ENCODE measurements around the gene GPC3.
"Not testable (repeated sequence)": the region's sequence is repeated elsewhere in the genome, so short reads cannot be mapped to it uniquely, and the experiment has no call there.

Gene GPC3

GRCh38 chrX:133999031-133999705, 13.8 kb upstream of the GPC3 start:
- DNase-seq (ENCODE audit: low read depth in 1 of 2, low spot score in 1 of 2): no peak

GRCh38 chrX:133995759-133996158, 10.4 kb upstream of the GPC3 start:
- no peak for DNase-seq (ENCODE audit: low read depth in 1 of 2, low spot score in 1 of 2)

GRCh38 chrX:133994576-133994975, 9.2 kb upstream of the GPC3 start:
- DNase-seq (ENCODE audit: low read depth in 1 of 2, low spot score in 1 of 2): no peak

GRCh38 chrX:133992882-133993281, 7.5 kb upstream of the GPC3 start:
- DNase-seq (ENCODE audit: low read depth in 1 of 2, low spot score in 1 of 2): no peak

GRCh38 chrX:133991814-133992213, 6.4 kb upstream of the GPC3 start:
- no peak for DNase-seq (ENCODE audit: low read depth in 1 of 2, low spot score in 1 of 2)

- DNase-seq (ENCODE audit: low read depth in 1 of 2, low spot score in 1 of 2): not testable (repeated sequence)
Observed at GRCh38 chrX:133991057-133991456, 5.7 kb upstream of the GPC3 start.

- no peak for DNase-seq (ENCODE audit: low read depth in 1 of 2, low spot score in 1 of 2)
Observed at GRCh38 chrX:133989993-133990392, 4.6 kb upstream of the GPC3 start.

- no peak for DNase-seq (ENCODE audit: low read depth in 1 of 2, low spot score in 1 of 2)
Observed at GRCh38 chrX:133989490-133989889, 4.1 kb upstream of the GPC3 start.

GRCh38 chrX:133988010-133988409, 2.6 kb upstream of the GPC3 start:
- no peak for DNase-seq (ENCODE audit: low read depth in 1 of 2, low spot score in 1 of 2)

GRCh38 chrX:133987188-133987587, 1.8 kb upstream of the GPC3 start:
- no peak for DNase-seq (ENCODE audit: low read depth in 1 of 2, low spot score in 1 of 2)

- DNase-seq (ENCODE audit: low read depth in 1 of 2, low spot score in 1 of 2): no peak
Observed at GRCh38 chrX:133985967-133986683, 731 bp upstream of the GPC3 start.

GRCh38 chrX:133984857-133985163, 584 bp downstream of the GPC3 start:
- DNase-seq (ENCODE audit: low read depth in 1 of 2, low spot score in 1 of 2): no peak

- DNase-seq (ENCODE audit: low read depth in 1 of 2, low spot score in 1 of 2): no peak
Observed at GRCh38 chrX:133983974-133984845, 1.2 kb downstream of the GPC3 start.

- no peak for DNase-seq (ENCODE audit: low read depth in 1 of 2, low spot score in 1 of 2)
Observed at GRCh38 chrX:133983256-133983973, 2.0 kb downstream of the GPC3 start.

GRCh38 chrX:133981924-133982323, 3.5 kb downstream of the GPC3 start:
- no peak for DNase-seq (ENCODE audit: low read depth in 1 of 2, low spot score in 1 of 2)

GRCh38 chrX:133980832-133981588, 4.4 kb downstream of the GPC3 start:
- DNase-seq (ENCODE audit: low read depth in 1 of 2, low spot score in 1 of 2): no peak

GRCh38 chrX:133980406-133980805, 5.0 kb downstream of the GPC3 start:
- no peak for DNase-seq (ENCODE audit: low read depth in 1 of 2, low spot score in 1 of 2)

GRCh38 chrX:133979641-133980230, 5.7 kb downstream of the GPC3 start:
- no peak for DNase-seq (ENCODE audit: low read depth in 1 of 2, low spot score in 1 of 2)

GRCh38 chrX:133973704-133974103, 11.7 kb downstream of the GPC3 start:
- DNase-seq (ENCODE audit: low read depth in 1 of 2, low spot score in 1 of 2): no peak

- no peak for DNase-seq (ENCODE audit: low read depth in 1 of 2, low spot score in 1 of 2)
Observed at GRCh38 chrX:133972916-133973315, 12.5 kb downstream of the GPC3 start.
